Upper lobe of left lung (tissue), 4 donors: ENCODE data around the gene RNF123.

Source experiments
- EP300 ChIP-seq, 4 donors: sonication (generic); formaldehyde crosslinking; IDR thresholded peaks; one replicate each; pipeline ENCODE4 v1.5.1; 2017; ENCODE audit warnings: antibody characterized with exemption in 4 of 4, control low read depth in 2 of 4
- TF ChIP-seq, protein P1 (sequence below), 6 experiments: fragments of 450-650 bp in 4 of 6; fragments of 200-600 bp in 2 of 6; sonication (generic) in 2 of 6; IDR thresholded peaks; one replicate each; pipeline ENCODE4 v1.5.1; 2016 to 2019; ENCODE audit warnings: antibody characterized with exemption in 6 of 6

DNA sequence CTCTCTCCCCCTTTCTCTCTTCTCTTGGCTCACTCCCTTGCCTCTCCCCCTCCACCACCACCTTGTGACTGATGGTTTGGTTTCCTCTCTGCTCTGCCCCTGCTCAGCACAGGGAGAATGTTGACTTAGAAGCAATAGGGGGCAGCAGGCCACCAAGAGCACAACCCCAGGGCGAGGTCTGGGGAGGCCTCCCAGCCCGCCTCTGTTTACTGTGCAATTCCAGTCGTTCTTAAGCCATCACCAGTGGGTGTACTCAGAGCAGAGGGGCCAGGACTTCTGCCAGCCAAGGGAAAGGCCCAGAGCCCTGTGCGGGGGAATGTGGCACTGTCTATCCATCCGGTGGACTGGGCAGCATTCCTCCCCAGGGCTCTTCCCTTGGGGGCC lies 21.0 kb upstream of the RNF123 start:
- TF ChIP-seq, protein P1, sequence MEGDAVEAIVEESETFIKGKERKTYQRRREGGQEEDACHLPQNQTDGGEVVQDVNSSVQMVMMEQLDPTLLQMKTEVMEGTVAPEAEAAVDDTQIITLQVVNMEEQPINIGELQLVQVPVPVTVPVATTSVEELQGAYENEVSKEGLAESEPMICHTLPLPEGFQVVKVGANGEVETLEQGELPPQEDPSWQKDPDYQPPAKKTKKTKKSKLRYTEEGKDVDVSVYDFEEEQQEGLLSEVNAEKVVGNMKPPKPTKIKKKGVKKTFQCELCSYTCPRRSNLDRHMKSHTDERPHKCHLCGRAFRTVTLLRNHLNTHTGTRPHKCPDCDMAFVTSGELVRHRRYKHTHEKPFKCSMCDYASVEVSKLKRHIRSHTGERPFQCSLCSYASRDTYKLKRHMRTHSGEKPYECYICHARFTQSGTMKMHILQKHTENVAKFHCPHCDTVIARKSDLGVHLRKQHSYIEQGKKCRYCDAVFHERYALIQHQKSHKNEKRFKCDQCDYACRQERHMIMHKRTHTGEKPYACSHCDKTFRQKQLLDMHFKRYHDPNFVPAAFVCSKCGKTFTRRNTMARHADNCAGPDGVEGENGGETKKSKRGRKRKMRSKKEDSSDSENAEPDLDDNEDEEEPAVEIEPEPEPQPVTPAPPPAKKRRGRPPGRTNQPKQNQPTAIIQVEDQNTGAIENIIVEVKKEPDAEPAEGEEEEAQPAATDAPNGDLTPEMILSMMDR (IDR thresholded peaks at IDR 0.05) = no peak
- no peak for TF ChIP-seq EP300 (IDR thresholded peaks at IDR 0.05)
